H1 (cell line): ENCODE data around the gene IL36A. TPM values are rescaled to one million over a fixed set of nuclear protein-coding genes. Genes with fewer than 3 reads are reported as not detected.

Experiments
- CTCF ChIA-PET: fragments of 300-600 bp; sonication (Branson Sonifier 250); formaldehyde crosslinking; loops from one replicate; lab custom pipeline; 2021; ENCODE audit not compliant: partially characterized antibody; lab: Charles Lee
- POLR2A ChIA-PET: fragments of 300-600 bp; sonication (Branson Sonifier 250); formaldehyde crosslinking; loops from one replicate; lab custom pipeline; 2021; ENCODE audit warnings: inconsistent platforms; ENCODE audit not compliant: partially characterized antibody; lab: Charles Lee
- DNase-seq, 2 experiments: peaks; one replicate each; pipeline versions ENCODE4 v3.0.0 to v3.0.0-alpha.2; 2010 to 2022; ENCODE audit warnings: low spot score in 2 of 2, low read depth in 1 of 2, mixed read lengths in 1 of 2
- FAIRE-seq: peaks from 2 replicates; lab custom pipeline; 2011; peaks lifted over from hg19 to GRCh38; lab: Jason Lieb, UNC
- H2AFZ ChIP-seq: 2 replicates; pipeline ENCODE4 v1.8.1; 2012; ENCODE audit warnings: low read length, inconsistent platforms
- H2AK5ac ChIP-seq: 2 replicates; pipeline ENCODE4 v1.6.1; 2013; ENCODE audit warnings: low read depth, low read length
- H2BK120ac ChIP-seq: replicated peaks from 2 replicates; pipeline ENCODE3; 2013; ENCODE audit warnings: low read depth, low read length, inconsistent platforms
- H2BK12ac ChIP-seq: 2 replicates; pipeline ENCODE4 v1.6.1; 2013; ENCODE audit warnings: low read depth, low read length
- H2BK15ac ChIP-seq: 2 replicates; pipeline ENCODE4 v1.6.1; 2013; ENCODE audit warnings: low read length
- H2BK20ac ChIP-seq: 2 replicates; pipeline ENCODE4 v1.6.1; 2013; ENCODE audit warnings: low read length
- H2BK5ac ChIP-seq: 2 replicates; pipeline ENCODE4 v1.6.1; 2013; ENCODE audit warnings: low read depth, low read length
- H3K14ac ChIP-seq: 2 replicates; pipeline ENCODE4 v1.6.1; 2013; ENCODE audit warnings: inconsistent platforms; ENCODE audit not compliant: insufficient read length
- H3K18ac ChIP-seq: 2 replicates; pipeline ENCODE4 v1.6.1; 2013; ENCODE audit warnings: low read length; ENCODE audit errors: extremely low read depth
- H3K23ac ChIP-seq: 2 replicates; pipeline ENCODE4 v1.6.1; 2013; ENCODE audit warnings: inconsistent platforms; ENCODE audit not compliant: insufficient read length
- H3K23me2 ChIP-seq: 2 replicates; pipeline ENCODE4 v1.6.1; 2013; ENCODE audit warnings: low read depth, low read length
- H3K27ac ChIP-seq: 2 replicates; pipeline ENCODE4 v1.6.1; 2011; ENCODE audit warnings: low read depth, low read length, inconsistent platforms
- H3K27me3 ChIP-seq, 4 experiments: replicated peaks in 1 of 4; 1 replicate in 1 of 4; 2 replicates in 3 of 4; pipeline versions ENCODE4 v1.6.1 to v1.8.1; 2011 to 2013; ENCODE audit warnings: low read length in 3 of 4, mild to moderate bottlenecking in 3 of 4, inconsistent platforms in 2 of 4, mixed read lengths in 2 of 4, moderate library complexity in 1 of 4; ENCODE audit not compliant: control insufficient read depth in 3 of 4, insufficient read depth in 3 of 4; ENCODE audit errors: extremely low read depth in 1 of 4
- H3K36me3 ChIP-seq, 4 experiments: 2 replicates each; pipeline versions ENCODE4 v1.6.1 to v1.8.1; 2011 to 2013; ENCODE audit warnings: mild to moderate bottlenecking in 4 of 4, low read length in 3 of 4, moderate library complexity in 2 of 4, control low read depth in 1 of 4, inconsistent platforms in 1 of 4; ENCODE audit not compliant: insufficient read depth in 4 of 4, control insufficient read depth in 2 of 4
- H3K4ac ChIP-seq: replicated peaks from 2 replicates; pipeline ENCODE3; 2013; ENCODE audit warnings: low read length, low read depth, mixed read lengths, inconsistent platforms; ENCODE audit not compliant: insufficient read length
- H3K4me1 ChIP-seq, 4 experiments: replicated peaks in 1 of 4; 1 replicate in 1 of 4; 2 replicates in 3 of 4; pipeline versions ENCODE4 v1.6.1 to v1.8.1; 2011 to 2013; ENCODE audit warnings: low read length in 3 of 4, inconsistent platforms in 2 of 4, mixed read lengths in 1 of 4; ENCODE audit not compliant: insufficient read depth in 4 of 4, control insufficient read depth in 3 of 4
- H3K4me2 ChIP-seq, 2 experiments: 2 replicates each; pipeline versions ENCODE4 v1.6.1 to v1.8.1; 2011 to 2013; ENCODE audit warnings: low read depth in 2 of 2, low read length in 2 of 2, control low read depth in 1 of 2, inconsistent platforms in 1 of 2, mild to moderate bottlenecking in 1 of 2; ENCODE audit not compliant: insufficient read depth in 1 of 2
- H3K4me3 ChIP-seq, 4 experiments: fragments of 200-600, 300-600 bp in 1 of 4; sonication (generic), shearing (Covaris generic), sonication (Bioruptor Twin) in 1 of 4; 2 replicates each; pipeline versions ENCODE4 v1.5.1 to v1.8.1; 2011 to 2016; ENCODE audit warnings: low read length in 4 of 4, low read depth in 3 of 4, control low read depth in 2 of 4, inconsistent platforms in 2 of 4, mild to moderate bottlenecking in 2 of 4, mixed read lengths in 1 of 4, moderate library complexity in 1 of 4; ENCODE audit not compliant: insufficient read depth in 2 of 4; ENCODE audit errors: extremely low read depth in 1 of 4
- H3K56ac ChIP-seq: replicated peaks from 2 replicates; pipeline ENCODE3; 2013; ENCODE audit warnings: low read depth, mild to moderate bottlenecking, mixed read lengths, low read length, inconsistent platforms; ENCODE audit not compliant: insufficient read length
- H3K79me1 ChIP-seq: 2 replicates; pipeline ENCODE4 v1.6.1; 2013; ENCODE audit warnings: low read depth, low read length, control low read depth
- H3K79me2 ChIP-seq, 2 experiments: 2 replicates each; pipeline versions ENCODE4 v1.6.1 to v1.8.1; 2012 to 2013; ENCODE audit warnings: low read length in 2 of 2, mild to moderate bottlenecking in 2 of 2, inconsistent platforms in 1 of 2; ENCODE audit not compliant: insufficient read depth in 2 of 2, control insufficient read depth in 1 of 2
- H3K9ac ChIP-seq, 4 experiments: replicated peaks in 1 of 4; 1 replicate in 1 of 4; 2 replicates in 3 of 4; pipeline versions ENCODE4 v1.6.1 to v1.8.1; 2011 to 2013; ENCODE audit warnings: low read depth in 3 of 4, low read length in 3 of 4, control low read depth in 2 of 4, mild to moderate bottlenecking in 2 of 4, moderate library complexity in 2 of 4, inconsistent platforms in 1 of 4; ENCODE audit errors: extremely low read depth in 1 of 4
- H3K9me3 ChIP-seq, 2 experiments: 2 replicates each; pipeline versions ENCODE4 v1.6.1 to v1.8.1; 2012 to 2013; ENCODE audit warnings: mild to moderate bottlenecking in 2 of 2, moderate library complexity in 2 of 2, control low read depth in 1 of 2, inconsistent platforms in 1 of 2, low read depth in 1 of 2, low read length in 1 of 2, mixed read lengths in 1 of 2; ENCODE audit not compliant: insufficient read depth in 2 of 2
- H4K20me1 ChIP-seq, 2 experiments: replicated peaks in 1 of 2; 2 replicates each; pipeline versions ENCODE3 to v1.8.1; 2011 to 2013; ENCODE audit warnings: inconsistent platforms in 2 of 2, low read length in 2 of 2, mild to moderate bottlenecking in 1 of 2; ENCODE audit not compliant: insufficient read depth in 2 of 2, control insufficient read depth in 1 of 2
- H4K5ac ChIP-seq: 2 replicates; pipeline ENCODE4 v1.6.1; 2013; ENCODE audit warnings: low read length, low read depth, mixed read lengths, inconsistent platforms; ENCODE audit not compliant: insufficient read length
- H4K8ac ChIP-seq: 2 replicates; pipeline ENCODE4 v1.8.0; 2013; ENCODE audit warnings: mild to moderate bottlenecking, moderate library complexity, low read length, inconsistent platforms; ENCODE audit not compliant: insufficient read depth; ENCODE audit errors: extremely low read depth
- H4K91ac ChIP-seq: replicated peaks from 2 replicates; pipeline ENCODE3; 2013; ENCODE audit warnings: low read length, mixed read lengths, inconsistent platforms; ENCODE audit not compliant: insufficient read length
- CBX5 ChIP-seq: fragments of 300-800, 300-1000 bp; sonication (generic); IDR thresholded peaks from 2 replicates; pipeline ENCODE4 v1.7.1; 2016; ENCODE audit warnings: antibody characterized with exemption, low read length, low read depth
- FOSL1 ChIP-seq: IDR thresholded peaks from 2 replicates; pipeline ENCODE4 v1.6.1; 2011; ENCODE audit warnings: mild to moderate bottlenecking, low read depth, low read length, moderate library complexity; ENCODE audit not compliant: insufficient read depth
- MAFK ChIP-seq: IDR thresholded peaks from 2 replicates; pipeline ENCODE4 v1.6.1; 2012; ENCODE audit warnings: low read depth, mild to moderate bottlenecking, improper control_type of control experiment, low read length
- WGBS, 2 experiments: shearing (Covaris generic) in 1 of 2; methylation state at CpG; one replicate each; pipeline versions ENCODE4 v1.1.6 to v1.1.7; 2013 to 2015; ENCODE audit warnings: low lambda C conversion rate in 2 of 2, mixed read lengths in 2 of 2, inconsistent platforms in 1 of 2, low coverage in 1 of 2, missing lambda C conversion rate in 1 of 2; ENCODE audit not compliant: insufficient replicate concordance in 2 of 2, insufficient coverage in 1 of 2, insufficient read length in 1 of 2; ENCODE audit errors: extremely low coverage in 1 of 2, missing lambda C conversion rate in 1 of 2; 5-methylcytosine and 5-hydroxymethylcytosine counted together
- polyA plus RNA-seq, 7 experiments: library from polyadenylated mRNA; depleted of rRNA in 3 of 7; stranded (reverse) in 5 of 7; unstranded in 2 of 7; fragments of >200 nt in 5 of 7; fragments of 200-250 nt in 2 of 7; gene quantifications; 1 replicate in 5 of 7; 2 replicates in 1 of 7; 4 replicates in 1 of 7; pipeline versions ENCODE4 v1.2.1 to v1.2.3, GENCODE V29; 2011 to 2013; ENCODE audit warnings: missing spikeins in 2 of 7, mixed read lengths in 2 of 7
- total RNA-seq: library from RNA; stranded (reverse); fragmentation: NEBNext Ultra II Directional; extraction: Animal tissue kit (Norgen Biotek cat#: 25700); gene quantifications from 2 replicates; pipeline ENCODE4 v1.2.1, GENCODE V29; 2021

The IL36A gene
- total and polyA plus RNA-seq, 2 of the 8 experiments (the other 6 are each of a cell fraction or from before 2014, with no cell fraction given): not detected

- no peaks in the 10 kb centered on the region for H3K27me3 ChIP-seq
- DNase-seq (no peak), FAIRE-seq (no peak)
- no peak overlapping the region for H4K8ac ChIP-seq
- CTCF ChIA-PET: interaction anchor here (1.0 to 1.9 kb wide), 2 partner anchors 47 to 50 kb away, joined by 3 to 6 read pairs; no protein-coding TSS in a partner anchor
- H2BK15ac ChIP-seq: no peak overlapping the region
- 88% methylated on average over 1 of the region's 1 CpG; no CpG with 5 or more reads in 1 of the 2 experiments for WGBS, 2 experiments
- no peak overlapping the region for H2AK5ac ChIP-seq
- POLR2A ChIA-PET: no interaction called here
- no peak overlapping the region for H2BK120ac ChIP-seq
- no peak overlapping the region for H2BK12ac ChIP-seq
- no peak overlapping the region for H3K4ac ChIP-seq
- H2AFZ ChIP-seq: no peak overlapping the region
- no peak overlapping the region for H3K14ac ChIP-seq
- H3K4me2 ChIP-seq: no peak overlapping the region
- peaks cover 0 to 3% of the 10 kb centered on the region in 2 experiments; a peak in 1 of 4 replicates for H3K9me3 ChIP-seq
- no peak overlapping the region for H2BK20ac ChIP-seq
- no peak overlapping the region for H3K4me3 ChIP-seq
- H4K20me1 ChIP-seq: no peaks in the 10 kb centered on the region
- no peaks in the 10 kb centered on the region for H3K36me3 ChIP-seq
- no peaks in the 10 kb centered on the region for H3K79me1 ChIP-seq
- H3K79me2 ChIP-seq: no peaks in the 10 kb centered on the region
- no peaks in the 10 kb centered on the region for H3K4me1 ChIP-seq
- H4K5ac ChIP-seq: no peak overlapping the region
- H3K23ac ChIP-seq: no peak overlapping the region
- no peak overlapping the region for H3K18ac ChIP-seq
- H3K9ac ChIP-seq: no peak overlapping the region
- no peak overlapping the region for H4K91ac ChIP-seq
- H3K56ac ChIP-seq: no peak overlapping the region
- H2BK5ac ChIP-seq: no peak overlapping the region
- no peaks in the 10 kb centered on the region for H3K23me2 ChIP-seq
- no peak overlapping the region for H3K27ac ChIP-seq
- no peak for TF ChIP-seq CBX5
- TF ChIP-seq MAFK: no peak
- TF ChIP-seq FOSL1: no peak
Observed at GRCh38 chr2:113009622-113010021, 4.4 kb downstream of the IL36A start.
